IPS-18a (cell line): ENCODE results near the gene ANKRD33.

ENCODE experiments used
- H3K27ac ChIP-seq: one replicate; pipeline ENCODE4 v1.5.1; 2013; ENCODE audit warnings: low read length
- H3K27me3 ChIP-seq: one replicate; pipeline ENCODE4 v1.6.1; 2013; ENCODE audit warnings: mild to moderate bottlenecking, low read length; ENCODE audit not compliant: control insufficient read depth, insufficient read depth
- H3K36me3 ChIP-seq: one replicate; pipeline ENCODE4 v1.6.1; 2013; ENCODE audit warnings: low read depth, low read length; ENCODE audit not compliant: control insufficient read depth
- H3K4me1 ChIP-seq: one replicate; pipeline ENCODE4 v1.6.1; 2013; ENCODE audit warnings: low read depth, low read length; ENCODE audit not compliant: control insufficient read depth
- H3K4me3 ChIP-seq: one replicate; pipeline ENCODE4 v1.5.1; 2013; ENCODE audit warnings: low read length
- H3K9ac ChIP-seq: one replicate; pipeline ENCODE4 v1.6.1; 2013; ENCODE audit warnings: mild to moderate bottlenecking, low read length, moderate library complexity
- H3K9me3 ChIP-seq: one replicate; pipeline ENCODE4 v1.6.1; 2013; ENCODE audit warnings: low read depth, low read length; ENCODE audit not compliant: control insufficient read depth

ANKRD33 gene, protein sequence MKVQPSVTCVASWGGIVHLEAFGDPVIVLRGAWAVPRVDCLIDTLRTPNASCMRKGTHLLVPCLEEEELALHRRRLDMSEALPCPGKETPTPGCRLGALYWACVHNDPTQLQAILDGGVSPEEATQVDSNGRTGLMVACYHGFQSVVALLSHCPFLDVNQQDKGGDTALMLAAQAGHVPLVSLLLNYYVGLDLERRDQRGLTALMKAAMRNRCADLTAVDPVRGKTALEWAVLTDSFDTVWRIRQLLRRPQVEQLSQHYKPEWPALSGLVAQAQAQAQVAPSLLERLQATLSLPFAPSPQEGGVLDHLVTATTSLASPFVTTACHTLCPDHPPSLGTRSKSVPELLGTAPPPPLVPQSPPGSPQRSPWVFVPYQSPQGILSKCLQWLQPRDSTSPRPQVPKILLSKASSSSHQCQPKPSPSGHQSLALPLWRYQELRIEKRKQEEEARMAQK

DNA sequence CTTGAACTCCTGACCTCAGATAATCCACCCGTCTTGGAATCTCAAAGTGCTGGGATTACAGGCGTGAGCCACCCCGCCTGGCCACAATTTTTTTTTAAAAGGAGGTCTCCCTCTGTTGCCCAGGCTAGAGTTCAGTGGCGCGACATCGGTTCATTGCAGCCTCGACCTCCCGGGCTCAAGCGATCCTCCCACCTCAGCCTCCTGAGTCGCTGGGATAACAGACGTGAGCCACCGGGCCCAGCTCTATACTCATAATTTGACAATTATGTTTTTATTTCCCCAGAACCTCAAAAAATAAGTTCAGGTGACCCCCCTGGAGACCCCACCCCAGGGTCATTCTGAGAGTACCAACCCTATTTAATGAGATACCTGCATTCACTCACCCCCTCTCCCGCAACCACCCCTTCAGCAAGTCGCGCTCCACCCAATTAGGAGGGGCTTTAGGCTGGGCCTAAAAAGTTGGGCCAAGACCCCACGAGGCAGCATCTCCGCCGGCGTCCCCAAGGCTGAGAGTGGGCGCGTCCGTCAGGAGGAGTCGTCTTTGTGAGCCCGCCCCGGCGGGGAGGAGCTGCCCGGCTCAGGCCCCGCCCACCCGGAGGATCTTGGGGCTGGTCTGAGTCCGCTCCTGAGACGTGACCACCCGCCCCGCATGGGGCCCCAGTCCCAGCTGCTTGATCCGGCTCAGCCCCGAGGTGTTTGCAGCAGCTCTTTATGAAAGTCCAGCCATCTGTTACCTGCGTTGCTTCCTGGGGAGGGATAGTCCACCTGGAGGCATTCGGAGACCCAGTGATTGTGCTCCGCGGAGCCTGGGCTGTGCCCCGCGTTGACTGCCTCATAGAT, at the start of gene ANKRD33:
Gene ANKRD33 (plus strand): TSS at position 628 of the 840 bp plus-strand sequence. CDS start 84 bp downstream, at position 712.
- Histone ChIP-seq H3K27ac (no peak within 1 kb of the TSS), H3K27me3 (peaks cover 6% of the 10 kb centered on the region), H3K9ac (no peak within 1 kb of the TSS), H3K36me3 (no peaks in the 10 kb centered on the region), H3K4me3 (peak within 1 kb of the TSS; percentile 51), H3K9me3 (no peaks in the 10 kb centered on the region), H3K4me1 (peaks cover 8% of the 10 kb centered on the region)

DNA sequence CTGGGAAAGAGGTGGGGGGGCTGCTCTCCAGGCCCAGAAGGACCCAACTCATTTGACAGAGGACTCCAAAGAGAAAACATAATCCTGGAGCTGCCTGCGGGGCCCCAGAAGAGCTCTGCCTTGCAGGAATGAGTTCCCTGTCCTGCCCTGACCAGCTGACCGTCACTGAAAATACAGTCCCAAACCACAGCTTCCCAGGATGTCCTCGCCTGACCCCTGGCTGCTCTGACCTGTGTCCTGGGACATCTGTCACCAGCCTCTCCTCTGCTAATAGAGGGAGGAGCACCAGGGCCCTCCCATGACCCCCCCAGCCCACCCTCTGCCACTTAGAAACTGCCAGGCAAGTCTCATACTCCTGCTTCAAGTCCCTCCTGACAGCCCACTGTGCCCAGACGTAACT, 49.1 kb upstream of the ANKRD33 start:
- no peak overlapping the region for H3K4me3 ChIP-seq
- no peaks in the 10 kb centered on the region for H3K27me3 ChIP-seq
- H3K36me3 ChIP-seq = no peaks in the 10 kb centered on the region
- no peak overlapping the region for H3K27ac ChIP-seq
- peaks cover 36% of the 10 kb centered on the region for H3K4me1 ChIP-seq
- no peaks in the 10 kb centered on the region for H3K9me3 ChIP-seq
- H3K9ac ChIP-seq = no peak overlapping the region

DNA sequence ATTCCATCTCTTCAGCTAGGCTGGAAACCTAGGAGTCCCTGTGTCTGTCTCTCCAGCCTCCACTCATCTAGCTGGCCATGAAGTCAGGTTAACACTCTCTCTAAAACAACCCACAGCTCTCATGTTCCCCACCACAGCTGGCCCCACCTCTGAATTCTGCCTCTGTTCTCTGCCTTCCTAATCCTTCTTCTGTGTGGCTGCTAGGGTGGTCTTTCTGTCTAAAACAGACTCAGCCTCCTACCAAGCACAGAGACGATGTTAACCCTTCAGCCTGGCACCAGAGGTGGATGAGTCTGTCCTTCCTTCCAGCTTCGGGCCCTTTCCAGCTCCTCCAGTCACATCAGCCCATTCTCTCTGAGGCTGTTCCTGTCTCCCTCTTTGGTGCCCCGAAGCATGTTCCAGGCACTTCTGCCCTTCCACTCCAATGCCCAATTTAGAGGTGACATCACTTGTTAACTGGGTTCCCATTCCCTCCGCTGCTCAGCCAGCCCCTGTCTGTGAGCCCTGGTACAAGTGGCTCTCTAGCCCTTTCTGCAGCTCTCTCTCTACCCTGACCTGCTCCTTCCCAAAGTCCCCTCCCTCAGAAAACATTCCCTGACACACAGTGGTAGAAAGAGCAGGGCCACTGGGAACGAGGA, 48.5 kb upstream of the ANKRD33 start:
- Histone ChIP-seq H3K9me3 (no peaks in the 10 kb centered on the region), H3K27me3 (no peaks in the 10 kb centered on the region), H3K36me3 (no peaks in the 10 kb centered on the region), H3K4me3 (no peak overlapping the region), H3K4me1 (peaks cover 36% of the 10 kb centered on the region), H3K9ac (no peak overlapping the region), H3K27ac (no peak overlapping the region)

- Histone ChIP-seq H3K27ac (no peak overlapping the region), H3K4me1 (peaks cover 34% of the 10 kb centered on the region), H3K9me3 (no peaks in the 10 kb centered on the region), H3K27me3 (peaks cover 2% of the 10 kb centered on the region), H3K4me3 (no peak overlapping the region), H3K36me3 (no peaks in the 10 kb centered on the region), H3K9ac (no peak overlapping the region)
Observed at GRCh38 chr12:51840966-51841365, 46.9 kb upstream of the ANKRD33 start.

GRCh38 chr12:51841727-51842126, 46.2 kb upstream of the ANKRD33 start:
- Histone ChIP-seq H3K36me3 (no peaks in the 10 kb centered on the region), H3K4me3 (no peak overlapping the region), H3K9ac (no peak overlapping the region), H3K27ac (no peak overlapping the region), H3K4me1 (peaks cover 35% of the 10 kb centered on the region), H3K27me3 (peaks cover 8% of the 10 kb centered on the region), H3K9me3 (no peaks in the 10 kb centered on the region)

- Histone ChIP-seq H3K27ac (no peak overlapping the region), H3K4me3 (no peak overlapping the region), H3K4me1 (peaks cover 34% of the 10 kb centered on the region), H3K36me3 (no peaks in the 10 kb centered on the region), H3K9me3 (no peaks in the 10 kb centered on the region), H3K27me3 (peaks cover 15% of the 10 kb centered on the region), H3K9ac (no peak overlapping the region)
Observed at GRCh38 chr12:51844854-51845253, 43.0 kb upstream of the ANKRD33 start.

DNA sequence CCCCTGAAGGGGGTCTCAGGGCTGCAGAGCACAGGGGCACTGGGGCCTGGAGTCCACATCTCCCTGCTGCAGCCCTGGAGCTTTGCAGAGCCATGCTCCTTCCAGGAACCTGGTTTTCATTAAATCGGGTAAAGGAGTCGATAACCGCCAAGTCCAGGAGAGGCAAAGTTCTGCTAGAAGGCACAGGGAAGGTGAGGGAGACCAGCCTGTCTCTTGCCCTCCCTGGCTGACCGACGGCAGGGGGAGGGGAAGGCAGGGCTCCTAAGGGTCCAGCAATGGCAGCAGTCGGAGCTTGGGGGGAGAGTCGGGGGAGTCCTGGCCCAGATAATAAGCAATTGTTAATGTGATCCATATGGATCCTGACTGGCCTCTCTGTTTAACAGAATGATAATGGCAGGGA, 42.4 kb upstream of the ANKRD33 start:
- Histone ChIP-seq H3K36me3 (no peaks in the 10 kb centered on the region), H3K27ac (no peak overlapping the region), H3K4me3 (no peak overlapping the region), H3K9ac (no peak overlapping the region), H3K9me3 (no peaks in the 10 kb centered on the region), H3K4me1 (peaks cover 35% of the 10 kb centered on the region), H3K27me3 (peaks cover 21% of the 10 kb centered on the region)

DNA sequence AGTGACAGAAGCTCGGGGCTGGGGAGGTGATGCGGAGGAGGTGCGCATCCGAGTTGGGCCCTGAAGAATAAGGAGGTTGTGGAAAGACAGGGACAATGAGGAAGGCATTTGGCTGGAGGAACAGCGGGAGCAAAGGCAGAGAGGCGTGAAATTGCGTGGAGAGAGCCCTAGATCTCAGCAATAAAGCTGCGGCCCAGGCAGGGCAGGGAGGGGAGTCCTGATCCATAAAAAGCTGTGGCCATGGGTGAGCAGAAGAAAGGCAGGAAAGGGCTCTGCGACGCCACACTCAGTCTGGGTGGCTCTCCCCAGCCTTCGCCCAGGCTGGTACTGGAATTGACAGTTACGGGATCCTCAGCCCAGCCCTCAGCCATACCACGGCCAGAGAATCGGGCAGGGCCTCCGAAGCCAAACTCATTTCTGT, 41.6 kb upstream of the ANKRD33 start:
- Histone ChIP-seq H3K4me3 (peak overlapping the region; percentile 72), H3K9me3 (no peaks in the 10 kb centered on the region), H3K27me3 (peaks cover 29% of the 10 kb centered on the region), H3K9ac (no peak overlapping the region), H3K4me1 (peaks cover 34% of the 10 kb centered on the region), H3K36me3 (no peaks in the 10 kb centered on the region), H3K27ac (no peak overlapping the region)

DNA sequence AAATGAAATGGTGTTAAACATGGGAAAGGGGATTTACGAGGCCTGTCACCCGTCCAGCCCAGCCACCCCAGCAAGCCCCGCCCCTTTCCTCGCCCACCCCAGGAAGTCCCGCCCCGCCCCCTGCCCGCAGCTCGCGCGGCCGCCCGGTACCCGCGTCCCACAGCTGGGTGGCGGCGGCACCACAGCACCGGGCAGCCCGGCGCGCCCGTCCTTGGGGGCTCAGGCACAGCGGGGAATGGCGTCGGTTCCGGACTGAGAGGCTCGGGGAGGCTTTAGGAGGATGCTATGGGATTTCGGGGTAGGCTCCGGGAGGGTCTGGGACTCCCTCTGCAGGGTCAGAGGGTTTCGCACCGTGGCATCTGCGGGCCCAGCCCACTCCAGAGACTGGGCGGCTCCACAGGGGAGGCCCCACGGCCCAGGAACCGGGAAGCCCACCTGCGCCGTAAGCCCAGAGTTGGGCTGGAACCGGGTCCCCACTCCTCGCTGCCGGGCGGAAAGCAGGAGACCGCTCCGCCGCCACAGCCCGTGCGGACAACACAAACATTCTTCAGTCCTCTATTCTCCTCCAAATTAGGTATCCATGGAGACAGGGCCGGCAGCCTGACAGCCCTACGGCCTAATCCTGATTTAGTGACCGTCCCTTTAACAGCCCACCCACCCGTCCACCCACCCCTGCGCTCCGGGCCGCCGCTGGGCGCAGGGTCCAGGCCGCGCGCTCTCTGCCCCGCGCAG, 40.8 kb upstream of the ANKRD33 start:
- Histone ChIP-seq H3K27me3 (peaks cover 37% of the 10 kb centered on the region), H3K9me3 (no peaks in the 10 kb centered on the region), H3K27ac (no peak overlapping the region), H3K4me1 (peaks cover 28% of the 10 kb centered on the region), H3K4me3 (peak overlapping the region; percentile 72), H3K9ac (peak overlapping the region; percentile 43), H3K36me3 (no peaks in the 10 kb centered on the region)

GRCh38 chr12:51847643-51848325, 40.1 kb upstream of the ANKRD33 start:
- Histone ChIP-seq H3K27me3 (peaks cover 41% of the 10 kb centered on the region), H3K27ac (no peak overlapping the region), H3K4me3 (peak overlapping the region; percentile 72), H3K36me3 (no peaks in the 10 kb centered on the region), H3K4me1 (peaks cover 31% of the 10 kb centered on the region), H3K9me3 (no peaks in the 10 kb centered on the region), H3K9ac (peak overlapping the region; percentile 43)
